HCT116 (cell line): ENCODE measurements around the gene PCSK2. TPM values are rescaled to one million over a fixed set of nuclear protein-coding genes. Genes with fewer than 3 reads are reported as not detected.

ENCODE experiments used
- ATAC-seq: fragments of 200-7000 bp; cut with Tn5 transposase; 2 replicates; pipeline ENCODE4 v1.9.1; 2020; ENCODE audit warnings: mild to moderate bottlenecking, moderate library complexity
- BruUV-seq: library from RNA; stranded (reverse); fragments of 400-500 nt; replicated peaks from 2 replicates; lab custom pipeline; 2021; lab: Mats Ljungman, UMichigan
- CTCF ChIA-PET: fragments of 300-600 bp; sonication (Branson Sonifier 250); formaldehyde crosslinking; loops from one replicate; lab custom pipeline; 2021; ENCODE audit warnings: antibody characterized with exemption; lab: Charles Lee
- POLR2A ChIA-PET: fragments of 300-600, 350-600 bp; sonication (Branson Sonifier 250); formaldehyde crosslinking; loops from one replicate; lab custom pipeline; 2021; ENCODE audit warnings: antibody characterized with exemption; lab: Charles Lee
- RAD21 ChIA-PET, 2 experiments: fragments of 300-600 bp; sonication (Branson Sonifier 250); formaldehyde crosslinking; loops; one replicate each; lab custom pipeline; 2023; ENCODE audit warnings: low total read pairs in 2 of 2; ENCODE audit not compliant: uncharacterized antibody in 2 of 2, unreplicated experiment in 2 of 2, low non-redundant PET in 1 of 2; lab: Charles Lee
- DNase-seq: peaks from one replicate; pipeline ENCODE4 v3.0.0-alpha.2; 2010; ENCODE audit warnings: low read depth, low spot score
- H2AFZ ChIP-seq: fragments of 200-600 bp; shearing (Covaris generic), sonication (generic); 2 replicates; pipeline ENCODE4 v1.6.1; 2017; ENCODE audit warnings: low read depth, mixed run types, mixed read lengths, antibody characterized with exemption, low read length; ENCODE audit not compliant: poor library complexity, severe bottlenecking
- H3K27ac ChIP-seq: 2 replicates; pipeline ENCODE4 v1.5.1; 2012; ENCODE audit warnings: low read depth, low read length
- H3K27me3 ChIP-seq: fragments of 200-600 bp; sonication (generic); 2 replicates; pipeline ENCODE4 v1.6.1; 2016; ENCODE audit warnings: mixed run types, low read length, mixed read lengths; ENCODE audit not compliant: insufficient read depth
- H3K36me3 ChIP-seq, 2 experiments: fragments of 200-500 bp in 1 of 2; fragments of 200-600 bp in 1 of 2; sonication (Bioruptor generic) in 1 of 2; sonication (generic) in 1 of 2; 2 replicates each; pipeline versions ENCODE4 v1.5.1 to v1.6.1; 2014 to 2016; ENCODE audit warnings: low read length in 2 of 2, inconsistent platforms in 1 of 2, mixed read lengths in 1 of 2, mixed run types in 1 of 2; ENCODE audit not compliant: insufficient read depth in 2 of 2, control insufficient read depth in 1 of 2
- H3K4me1 ChIP-seq, 2 experiments: fragments of 200-600 bp in 1 of 2; sonication (generic) in 1 of 2; 2 replicates each; pipeline versions ENCODE4 v1.5.1 to v1.6.1; 2012 to 2017; ENCODE audit warnings: low read length in 2 of 2, inconsistent platforms in 1 of 2, mild to moderate bottlenecking in 1 of 2, mixed read lengths in 1 of 2, mixed run types in 1 of 2, moderate library complexity in 1 of 2; ENCODE audit not compliant: insufficient read depth in 2 of 2, control insufficient read depth in 1 of 2
- H3K4me2 ChIP-seq: fragments of 200-600 bp; sonication (generic); 2 replicates; pipeline ENCODE4 v1.6.1; 2017; ENCODE audit warnings: mixed run types, low read length, mixed read lengths
- H3K4me3 ChIP-seq, 2 experiments: fragments of 200-600 bp in 1 of 2; sonication (generic) in 1 of 2; replicated peaks in 1 of 2; 2 replicates each; pipeline ENCODE4 v1.5.1; 2011 to 2016; ENCODE audit warnings: low read length in 2 of 2, control low read depth in 1 of 2, low read depth in 1 of 2, mild to moderate bottlenecking in 1 of 2, mixed read lengths in 1 of 2, mixed run types in 1 of 2
- H3K79me2 ChIP-seq: fragments of 200-600 bp; sonication (generic); 2 replicates; pipeline ENCODE4 v1.6.1; 2017; ENCODE audit warnings: mild to moderate bottlenecking, mixed run types, low read length, moderate library complexity, mixed read lengths; ENCODE audit not compliant: insufficient read depth
- H3K9ac ChIP-seq: fragments of 200-600 bp; sonication (generic); 2 replicates; pipeline ENCODE4 v1.6.1; 2016; ENCODE audit warnings: low read length, mixed read lengths
- H3K9me2 ChIP-seq: fragments of 200-600 bp; sonication (generic), shearing (Covaris generic); 2 replicates; pipeline ENCODE4 v1.6.1; 2017; ENCODE audit warnings: mixed run types, mild to moderate bottlenecking, moderate library complexity; ENCODE audit not compliant: insufficient read depth
- H3K9me3 ChIP-seq, 2 experiments: fragments of 200-500 bp in 1 of 2; fragments of 200-600 bp in 1 of 2; sonication (Bioruptor generic) in 1 of 2; sonication (generic) in 1 of 2; 2 replicates each; pipeline ENCODE4 v1.6.1; 2014 to 2017; ENCODE audit warnings: low read length in 2 of 2, mixed read lengths in 2 of 2, inconsistent platforms in 1 of 2, low read depth in 1 of 2, mild to moderate bottlenecking in 1 of 2, mixed run types in 1 of 2, moderate library complexity in 1 of 2; ENCODE audit not compliant: control insufficient read depth in 1 of 2, insufficient read depth in 1 of 2
- H4K20me1 ChIP-seq: fragments of 200-600 bp; sonication (generic), shearing (Covaris generic); 2 replicates; pipeline ENCODE4 v1.6.1; 2017; ENCODE audit warnings: mixed run types, mild to moderate bottlenecking, moderate library complexity; ENCODE audit not compliant: insufficient read depth
- ATF3 ChIP-seq: IDR thresholded peaks from 2 replicates; pipeline ENCODE4 v1.6.1; 2012
- CEBPB ChIP-seq: IDR thresholded peaks from 2 replicates; pipeline ENCODE4 v1.6.1; 2012; ENCODE audit warnings: low read depth
- CTCF ChIP-seq, 3 experiments: fragments of 200-600 bp in 1 of 3; sonication (generic) in 1 of 3; IDR thresholded peaks in 2 of 3; conservative IDR thresholded peaks in 1 of 3; 2 replicates each; pipeline ENCODE4 v1.5.1; 2012 to 2017; ENCODE audit warnings: low read depth in 2 of 3, low read length in 2 of 3, antibody characterized with exemption in 1 of 3, borderline replicate concordance in 1 of 3, control low read depth in 1 of 3, mild to moderate bottlenecking in 1 of 3, mixed read lengths in 1 of 3, mixed run types in 1 of 3, moderate library complexity in 1 of 3; ENCODE audit not compliant: insufficient read depth in 1 of 3
- EGR1 ChIP-seq: IDR thresholded peaks from 2 replicates; pipeline ENCODE4 v1.6.1; 2012; ENCODE audit warnings: low read depth
- ELF1 ChIP-seq: IDR thresholded peaks from 2 replicates; pipeline ENCODE4 v1.6.1; 2012; ENCODE audit warnings: low read depth, borderline replicate concordance
- EZH2 ChIP-seq: fragments of 200-600 bp; sonication (generic); IDR thresholded peaks from 2 replicates; pipeline ENCODE4 v1.6.1; 2017; ENCODE audit warnings: antibody characterized with exemption, mixed run types
- EZH2phosphoT487 ChIP-seq: fragments of 200-600 bp; IDR thresholded peaks from 2 replicates; pipeline ENCODE4 v1.6.1; 2018; ENCODE audit warnings: antibody characterized with exemption, borderline replicate concordance
- JUND ChIP-seq: IDR thresholded peaks from 2 replicates; pipeline ENCODE4 v1.6.1; 2012
- MAX ChIP-seq: IDR thresholded peaks from 2 replicates; pipeline ENCODE4 v1.6.1; 2012
- RAD21 ChIP-seq: IDR thresholded peaks from 2 replicates; pipeline ENCODE4 v1.6.1; 2012; ENCODE audit warnings: low read depth, mild to moderate bottlenecking
- TCF7L2 ChIP-seq: IDR thresholded peaks from 2 replicates; pipeline ENCODE4 v1.7.0; 2011; ENCODE audit warnings: borderline replicate concordance, inconsistent platforms; ENCODE audit not compliant: insufficient read depth, insufficient read length; ENCODE audit errors: extremely low read depth
- YY1 ChIP-seq: IDR thresholded peaks from 2 replicates; pipeline ENCODE4 v1.6.1; 2011; ENCODE audit warnings: low read length, low read depth, moderate library complexity, mild to moderate bottlenecking; ENCODE audit not compliant: insufficient replicate concordance; ENCODE audit errors: extremely low read depth
- ZBTB33 ChIP-seq: IDR thresholded peaks from 2 replicates; pipeline ENCODE4 v1.6.1; 2011; ENCODE audit warnings: mild to moderate bottlenecking, low read length, moderate library complexity; ENCODE audit not compliant: insufficient replicate concordance; ENCODE audit errors: extremely low read depth
- intact Hi-C: fragments of 100-400 bp; cut with micrococcal nuclease; formaldehyde crosslinking; loops from 2 replicates; pipeline ENCODE4 v1.10.0; 2022
- total RNA-seq: library from RNA; stranded (reverse); gene quantifications from one replicate; pipeline ENCODE4 v1.2.1, GENCODE V29; 2021; ENCODE audit not compliant: unreplicated experiment

Gene PCSK2
- total RNA-seq, 1 experiment from 2014 or later, result not detected

GRCh38 chr20:17300113-17300512, 73.3 kb downstream of the PCSK2 start:
- no peaks in the 10 kb centered on the region for H4K20me1 ChIP-seq
- DNase-seq, result no peak
- no peak overlapping the region for H2AFZ ChIP-seq
- no peaks in the 10 kb centered on the region for H3K9me3 ChIP-seq
- H3K4me1 ChIP-seq, result 0 out of 4 replicates have a peak, but pooled peaks cover 0 to 3% of the 10 kb centered on the region in 2 experiments
- no peak for ATAC-seq
- peaks cover 9% of the 10 kb centered on the region; the same call in 1 of the 2 replicates for H3K27me3 ChIP-seq
- H3K36me3 ChIP-seq, result no peaks in the 10 kb centered on the region
- H3K9me2 ChIP-seq, result no peaks in the 10 kb centered on the region
- CTCF ChIA-PET, result no interaction called here
- no TSS peak for BruUV-seq
- no peak overlapping the region for H3K9ac ChIP-seq
- H3K4me2 ChIP-seq, result no peak overlapping the region
- no peak for TF ChIP-seq EZH2
- no peak for TF ChIP-seq JUND
- no peak for TF ChIP-seq YY1
- no peak for TF ChIP-seq EZH2phosphoT487
- TF ChIP-seq MAX, result no peak
- no peak for TF ChIP-seq RAD21
- intact Hi-C loops, result no loop called here
- RAD21 ChIA-PET, result no interaction called here
- no peak overlapping the region for H3K27ac ChIP-seq
- no peaks in the 10 kb centered on the region for H3K79me2 ChIP-seq
- H3K4me3 ChIP-seq, result no peak overlapping the region
- POLR2A ChIA-PET, result no interaction called here

- H4K20me1 ChIP-seq, result no peaks in the 10 kb centered on the region
- no peaks in the 10 kb centered on the region for H3K9me3 ChIP-seq
- ChIA-PET POLR2A (no interaction called here), CTCF (no interaction called here), RAD21 (no interaction called here)
- H3K9ac ChIP-seq, result no peak overlapping the region
- ATAC-seq, result no peak
- no peaks in the 10 kb centered on the region for H3K9me2 ChIP-seq
- DNase-seq, result no peak
- H2AFZ ChIP-seq, result no peak overlapping the region
- H3K4me3 ChIP-seq, result no peak overlapping the region
- H3K79me2 ChIP-seq, result no peaks in the 10 kb centered on the region
- H3K27me3 ChIP-seq, result peaks cover 14% of the 10 kb centered on the region; the same call in 1 of the 2 replicates
- H3K4me1 ChIP-seq, result no peaks in the 10 kb centered on the region
- BruUV-seq, result no TSS peak
- intact Hi-C loops, result no loop called here
- no peak overlapping the region for H3K4me2 ChIP-seq
- H3K36me3 ChIP-seq, result no peaks in the 10 kb centered on the region
- no peak overlapping the region for H3K27ac ChIP-seq
- TF ChIP-seq JUND (no peak), ATF3 (no peak), EGR1 (no peak), ZBTB33 (no peak), RAD21 (no peak), TCF7L2 (no peak), CEBPB (no peak), CTCF (IDR thresholded peaks at IDR 0.05 in 2 of 3, conservative IDR thresholded peaks at IDR 0.05 in 1 of 3; ENCODE audit: borderline replicate concordance in 1 of 3, insufficient read depth in 1 of 3, low read depth in 2 of 3, low read length in 2 of 3) (no peak), ELF1 (no peak), EZH2 (no peak)
Measured at GRCh38 chr20:17304774-17305173, 77.9 kb downstream of the PCSK2 start.
